Trophoblast cell (in vitro differentiated cells and primary cell): ENCODE results near the gene DESI1.
"Not testable (repeated sequence)": the region's sequence is repeated elsewhere in the genome, so short reads cannot be mapped to it uniquely, and the experiment has no call there.

ENCODE experiments used
- DNase-seq, 2 donors: peaks; one replicate each; pipeline ENCODE4 v3.0.0-alpha.2; 2016
- H2AFZ ChIP-seq: 2 replicates; pipeline ENCODE4 v1.6.1; 2013; ENCODE audit warnings: low read length, moderate library complexity, mild to moderate bottlenecking; ENCODE audit not compliant: insufficient read depth, poor library complexity
- H2AK5ac ChIP-seq: 2 replicates; pipeline ENCODE4 v1.6.1; 2013; ENCODE audit warnings: mild to moderate bottlenecking, low read length
- H2BK120ac ChIP-seq: 2 replicates; pipeline ENCODE4 v1.6.1; 2013; ENCODE audit warnings: low read length, mild to moderate bottlenecking, moderate library complexity; ENCODE audit not compliant: insufficient read depth, poor library complexity
- H2BK12ac ChIP-seq: 2 replicates; pipeline ENCODE4 v1.6.1; 2013; ENCODE audit warnings: mild to moderate bottlenecking, low read length, moderate library complexity
- H2BK5ac ChIP-seq: 2 replicates; pipeline ENCODE4 v1.6.1; 2013; ENCODE audit warnings: low read length, low read depth, moderate library complexity, mild to moderate bottlenecking; ENCODE audit not compliant: poor library complexity
- H3K14ac ChIP-seq: 2 replicates; pipeline ENCODE4 v1.6.1; 2013; ENCODE audit warnings: mild to moderate bottlenecking, low read length
- H3K18ac ChIP-seq: 2 replicates; pipeline ENCODE4 v1.6.1; 2013; ENCODE audit warnings: mild to moderate bottlenecking, low read length
- H3K23ac ChIP-seq: 2 replicates; pipeline ENCODE4 v1.6.1; 2013; ENCODE audit warnings: low read length
- H3K27ac ChIP-seq: 2 replicates; pipeline ENCODE4 v1.5.1; 2013; ENCODE audit warnings: low read depth, mild to moderate bottlenecking, inconsistent platforms, low read length, moderate library complexity
- H3K27me3 ChIP-seq: 2 replicates; pipeline ENCODE4 v1.6.1; 2013; ENCODE audit warnings: inconsistent platforms, mild to moderate bottlenecking, low read length, moderate library complexity; ENCODE audit not compliant: insufficient read depth
- H3K36me3 ChIP-seq, 2 experiments: 1 replicate in 1 of 2; 2 replicates in 1 of 2; pipeline ENCODE4 v1.6.1; 2013; ENCODE audit warnings: low read length in 2 of 2, mild to moderate bottlenecking in 2 of 2, moderate library complexity in 1 of 2; ENCODE audit not compliant: insufficient read depth in 2 of 2, control insufficient read depth in 1 of 2
- H3K4ac ChIP-seq: 2 replicates; pipeline ENCODE4 v1.6.1; 2013; ENCODE audit warnings: low read depth, mild to moderate bottlenecking, low read length, moderate library complexity
- H3K4me1 ChIP-seq, 2 experiments: 1 replicate in 1 of 2; 2 replicates in 1 of 2; pipeline ENCODE4 v1.6.1; 2013; ENCODE audit warnings: low read length in 2 of 2, mild to moderate bottlenecking in 2 of 2, moderate library complexity in 1 of 2; ENCODE audit not compliant: insufficient read depth in 2 of 2, control insufficient read depth in 1 of 2
- H3K4me2 ChIP-seq: 2 replicates; pipeline ENCODE4 v1.6.1; 2013; ENCODE audit warnings: inconsistent platforms, mild to moderate bottlenecking, low read length, moderate library complexity
- H3K4me3 ChIP-seq: 2 replicates; pipeline ENCODE4 v1.5.1; 2013; ENCODE audit warnings: mild to moderate bottlenecking, low read depth, low read length, inconsistent platforms
- H3K79me1 ChIP-seq: one replicate; pipeline ENCODE4 v1.6.1; 2013; ENCODE audit warnings: low read length
- H3K79me2 ChIP-seq: 2 replicates; pipeline ENCODE4 v1.6.1; 2013; ENCODE audit warnings: low read length, mild to moderate bottlenecking; ENCODE audit not compliant: control insufficient read depth, insufficient read depth, poor library complexity
- H3K9ac ChIP-seq: 2 replicates; pipeline ENCODE4 v1.6.1; 2013; ENCODE audit warnings: mild to moderate bottlenecking, low read length
- H3K9me3 ChIP-seq: 2 replicates; pipeline ENCODE4 v1.6.1; 2013; ENCODE audit warnings: low read depth, mild to moderate bottlenecking, control low read depth, inconsistent platforms, low read length; ENCODE audit not compliant: insufficient read depth
- H4K12ac ChIP-seq: 2 replicates; pipeline ENCODE4 v1.6.1; 2013; ENCODE audit warnings: low read depth, mild to moderate bottlenecking, low read length, moderate library complexity
- H4K8ac ChIP-seq: 2 replicates; pipeline ENCODE4 v1.6.1; 2013; ENCODE audit warnings: low read depth, mild to moderate bottlenecking, low read length, moderate library complexity
- H4K91ac ChIP-seq: one replicate; pipeline ENCODE4 v1.6.1; 2013; ENCODE audit warnings: low read depth, mild to moderate bottlenecking, low read length, moderate library complexity
- WGBS: extraction: QIAGEN DNeasy Blood & Tissue Kit; methylation state at CpG from one replicate; pipeline ENCODE4 v1.1.7; 2013; ENCODE audit warnings: missing lambda C conversion rate; ENCODE audit not compliant: insufficient read length, insufficient coverage; ENCODE audit errors: extremely low coverage; 5-methylcytosine and 5-hydroxymethylcytosine counted together

Gene DESI1

DNA sequence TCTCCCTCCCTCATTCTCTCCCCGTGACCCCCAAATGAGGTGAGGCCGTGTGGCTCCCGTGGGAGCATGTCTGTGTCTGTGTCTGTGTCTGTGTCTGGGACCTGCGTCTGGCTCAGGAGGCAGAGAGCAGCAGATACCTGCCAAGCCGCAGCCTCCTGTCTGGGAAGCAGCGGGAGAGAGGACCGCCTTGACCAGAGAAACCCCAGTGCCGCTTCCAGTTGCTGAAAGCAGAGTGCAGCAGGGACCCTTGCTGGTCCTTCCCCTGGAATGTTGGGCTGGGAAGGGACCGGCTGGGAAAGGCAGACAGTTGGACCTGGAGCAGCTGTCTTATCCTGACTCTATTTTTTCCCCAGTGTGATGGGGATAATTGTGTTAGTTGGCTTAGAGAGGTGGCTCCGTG, 59.5 kb downstream of the DESI1 start:
- Histone ChIP-seq H3K36me3 (no peaks in the 10 kb centered on the region), H3K4me2 (peak overlapping the region; percentile 51), H3K14ac (peak overlapping the region; percentile 29), H2BK5ac (no peak overlapping the region), H3K9me3 (no peaks in the 10 kb centered on the region), H2BK12ac (peak overlapping the region; percentile 28), H3K4me1 (peaks cover 24 to 39% of the 10 kb centered on the region in 2 experiments), H3K27me3 (no peaks in the 10 kb centered on the region), H4K91ac (peak overlapping the region; percentile 67), H3K79me1 (peaks cover 8% of the 10 kb centered on the region), H3K27ac (peak overlapping the region; percentile 50), H3K23ac (no peak overlapping the region), H3K9ac (no peak overlapping the region), H4K12ac (no peak overlapping the region), H3K18ac (peak overlapping the region; percentile 26), H3K4ac (no peak overlapping the region), H4K8ac (peak overlapping the region; percentile 5), H3K4me3 (peak overlapping the region; percentile 32), H2BK120ac (peak overlapping the region; percentile 26), H2AK5ac (peak overlapping the region; percentile 60), H2AFZ (no peak overlapping the region), H3K79me2 (peaks cover 2% of the 10 kb centered on the region)
- no peak for DNase-seq
- WGBS, result no CpG with 5 or more reads among the region's 10 CpGs

- Histone ChIP-seq H3K4me2 (peak overlapping the region; percentile 40), H3K79me1 (peaks cover 8% of the 10 kb centered on the region), H3K14ac (peak overlapping the region; percentile 59), H3K27ac (peak overlapping the region; percentile 11), H3K36me3 (no peaks in the 10 kb centered on the region), H3K23ac (no peak overlapping the region), H2AK5ac (no peak overlapping the region), H4K91ac (no peak overlapping the region), H3K79me2 (peaks cover 2% of the 10 kb centered on the region), H3K18ac (no peak overlapping the region), H3K27me3 (no peaks in the 10 kb centered on the region), H3K9me3 (no peaks in the 10 kb centered on the region), H4K12ac (no peak overlapping the region), H2BK5ac (no peak overlapping the region), H3K4ac (no peak overlapping the region), H3K9ac (no peak overlapping the region), H2BK120ac (no peak overlapping the region), H4K8ac (no peak overlapping the region), H2AFZ (no peak overlapping the region), H2BK12ac (no peak overlapping the region), H3K4me3 (no peak overlapping the region), H3K4me1 (peaks cover 24 to 34% of the 10 kb centered on the region in 2 experiments)
- DNase-seq, result no peak
- no CpG with 5 or more reads among the region's 6 CpGs for WGBS
These were observed 60.8 kb downstream of the DESI1 start for GRCh38 chr22:41560095-41560471.

- not testable (repeated sequence) for H4K12ac ChIP-seq, DNase-seq, H4K8ac ChIP-seq, H3K9me3 ChIP-seq, H3K23ac ChIP-seq, H3K9ac ChIP-seq, H3K14ac ChIP-seq, H3K36me3 ChIP-seq, H3K79me1 ChIP-seq, H3K4me2 ChIP-seq, H3K27ac ChIP-seq, H2BK120ac ChIP-seq, H2AFZ ChIP-seq, H4K91ac ChIP-seq, H2AK5ac ChIP-seq, H2BK12ac ChIP-seq, H3K79me2 ChIP-seq, H2BK5ac ChIP-seq, H3K4me3 ChIP-seq, H3K27me3 ChIP-seq, H3K18ac ChIP-seq, H3K4ac ChIP-seq
- H3K4me1 ChIP-seq, result peaks cover 21 to 30% of the 10 kb centered on the region in 2 experiments
- WGBS, result no CpG with 5 or more reads among the region's 13 CpGs
These were observed 62.6 kb downstream of the DESI1 start for GRCh38 chr22:41558241-41558630.

- no peak overlapping the region for H3K4ac ChIP-seq
- peaks cover 14 to 24% of the 10 kb centered on the region in 2 experiments for H3K4me1 ChIP-seq
- H3K9me3 ChIP-seq, result no peaks in the 10 kb centered on the region
- H3K4me3 ChIP-seq, result no peak overlapping the region
- H4K91ac ChIP-seq, result no peak overlapping the region
- H3K27ac ChIP-seq, result no peak overlapping the region
- no CpG with 5 or more reads among the region's 19 CpGs for WGBS
- H4K8ac ChIP-seq, result no peak overlapping the region
- peak overlapping the region; percentile 44 for H2AK5ac ChIP-seq
- peaks cover 2% of the 10 kb centered on the region for H3K79me2 ChIP-seq
- H3K36me3 ChIP-seq, result no peaks in the 10 kb centered on the region
- H3K79me1 ChIP-seq, result peaks cover 6% of the 10 kb centered on the region
- H2BK12ac ChIP-seq, result peak overlapping the region; percentile 5
- H3K9ac ChIP-seq, result no peak overlapping the region
- no peak overlapping the region for H3K4me2 ChIP-seq
- no peak overlapping the region for H2AFZ ChIP-seq
- no peak overlapping the region for H2BK5ac ChIP-seq
- H2BK120ac ChIP-seq, result no peak overlapping the region
- H4K12ac ChIP-seq, result no peak overlapping the region
- no peak overlapping the region for H3K23ac ChIP-seq
- no peak overlapping the region for H3K18ac ChIP-seq
- no peak for DNase-seq
- H3K14ac ChIP-seq, result no peak overlapping the region
- H3K27me3 ChIP-seq, result no peaks in the 10 kb centered on the region
These were observed 63.2 kb downstream of the DESI1 start for GRCh38 chr22:41557401-41558240.
